Measurements from ENCODE around the gene SMARCE1.

Gene SMARCE1

GRCh38 chr17:40610359-40610758, 37.3 kb downstream of the SMARCE1 start:
- DNase-seq, result no peak
- H3K4me2 ChIP-seq (ENCODE audit: insufficient read depth, low read length), result no peak overlapping the region
- H3K27ac ChIP-seq (ENCODE audit: low read length), result no peak overlapping the region
- H4K20me1 ChIP-seq (ENCODE audit: insufficient read depth, low read length), result no peaks in the 10 kb centered on the region
- H2AFZ ChIP-seq (ENCODE audit: low read depth, low read length), result no peak overlapping the region
- H3K27me3 ChIP-seq (ENCODE audit: insufficient read depth, low read length, poor library complexity), result peaks cover 6% of the 10 kb centered on the region
- H3K9ac ChIP-seq (ENCODE audit: low read depth, low read length), result no peak overlapping the region
- no peaks in the 10 kb centered on the region for H3K9me3 ChIP-seq (ENCODE audit: insufficient read depth, low read length, severe bottlenecking)
- H3K79me2 ChIP-seq (ENCODE audit: insufficient read depth, low read length), result no peaks in the 10 kb centered on the region
- TF ChIP-seq EZH2 (IDR thresholded peaks at IDR 0.05; ENCODE audit: borderline replicate concordance, low read depth, low read length, severe bottlenecking), result no peak
- TF ChIP-seq, protein P1, sequence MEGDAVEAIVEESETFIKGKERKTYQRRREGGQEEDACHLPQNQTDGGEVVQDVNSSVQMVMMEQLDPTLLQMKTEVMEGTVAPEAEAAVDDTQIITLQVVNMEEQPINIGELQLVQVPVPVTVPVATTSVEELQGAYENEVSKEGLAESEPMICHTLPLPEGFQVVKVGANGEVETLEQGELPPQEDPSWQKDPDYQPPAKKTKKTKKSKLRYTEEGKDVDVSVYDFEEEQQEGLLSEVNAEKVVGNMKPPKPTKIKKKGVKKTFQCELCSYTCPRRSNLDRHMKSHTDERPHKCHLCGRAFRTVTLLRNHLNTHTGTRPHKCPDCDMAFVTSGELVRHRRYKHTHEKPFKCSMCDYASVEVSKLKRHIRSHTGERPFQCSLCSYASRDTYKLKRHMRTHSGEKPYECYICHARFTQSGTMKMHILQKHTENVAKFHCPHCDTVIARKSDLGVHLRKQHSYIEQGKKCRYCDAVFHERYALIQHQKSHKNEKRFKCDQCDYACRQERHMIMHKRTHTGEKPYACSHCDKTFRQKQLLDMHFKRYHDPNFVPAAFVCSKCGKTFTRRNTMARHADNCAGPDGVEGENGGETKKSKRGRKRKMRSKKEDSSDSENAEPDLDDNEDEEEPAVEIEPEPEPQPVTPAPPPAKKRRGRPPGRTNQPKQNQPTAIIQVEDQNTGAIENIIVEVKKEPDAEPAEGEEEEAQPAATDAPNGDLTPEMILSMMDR (IDR thresholded peaks at IDR 0.05; ENCODE audit: borderline replicate concordance, extremely low read depth, low read length, poor library complexity, severe bottlenecking), result no peak
- no peak overlapping the region for H3K4me3 ChIP-seq (ENCODE audit: low read depth in 1 of 2, low read length in 2 of 2)
- no peak for ATAC-seq (ENCODE audit: insufficient read depth, low read depth)
- H3K36me3 ChIP-seq (ENCODE audit: insufficient read depth, low read length), result no peaks in the 10 kb centered on the region
- no peaks in the 10 kb centered on the region for H3K4me1 ChIP-seq (ENCODE audit: insufficient read depth, low read length)

DNA sequence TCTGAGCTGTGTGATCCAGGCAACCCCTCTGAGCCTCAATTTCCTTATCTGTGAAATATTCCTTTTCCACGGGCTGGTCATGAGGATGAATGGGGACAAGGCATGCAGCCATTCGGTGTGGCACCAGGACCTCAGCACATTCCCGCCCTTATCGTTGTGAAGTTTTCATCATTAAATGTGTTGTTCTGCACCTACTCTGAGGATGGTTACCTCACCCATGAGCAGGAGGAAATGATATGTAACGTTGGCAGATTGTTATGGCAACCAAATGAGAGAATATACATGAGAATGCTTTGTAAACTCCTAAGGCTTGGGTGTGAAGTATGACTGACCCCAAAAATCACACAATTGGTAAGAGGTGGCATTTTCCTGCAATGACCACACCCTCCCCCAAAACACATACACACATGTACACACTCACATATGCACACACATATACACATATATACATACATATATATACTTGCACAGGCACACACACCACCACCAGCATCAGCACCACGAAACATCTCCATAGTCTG, 39.5 kb downstream of the SMARCE1 start:
- no peak overlapping the region for H3K27ac ChIP-seq (ENCODE audit: low read length)
- H3K4me3 ChIP-seq (ENCODE audit: low read depth in 1 of 2, low read length in 2 of 2), result no peak overlapping the region
- no peaks in the 10 kb centered on the region for H4K20me1 ChIP-seq (ENCODE audit: insufficient read depth, low read length)
- ATAC-seq (ENCODE audit: insufficient read depth, low read depth) (no peak), DNase-seq (no peak)
- peaks cover 1% of the 10 kb centered on the region for H3K27me3 ChIP-seq (ENCODE audit: insufficient read depth, low read length, poor library complexity)
- no peak for TF ChIP-seq EZH2 (IDR thresholded peaks at IDR 0.05; ENCODE audit: borderline replicate concordance, low read depth, low read length, severe bottlenecking)
- TF ChIP-seq, protein P1 (IDR thresholded peaks at IDR 0.05; ENCODE audit: borderline replicate concordance, extremely low read depth, low read length, poor library complexity, severe bottlenecking), result no peak
- H3K4me1 ChIP-seq (ENCODE audit: insufficient read depth, low read length), result no peaks in the 10 kb centered on the region
- H3K9me3 ChIP-seq (ENCODE audit: insufficient read depth, low read length, severe bottlenecking), result no peaks in the 10 kb centered on the region
- no peak overlapping the region for H3K9ac ChIP-seq (ENCODE audit: low read depth, low read length)
- no peaks in the 10 kb centered on the region for H3K36me3 ChIP-seq (ENCODE audit: insufficient read depth, low read length)
- H3K79me2 ChIP-seq (ENCODE audit: insufficient read depth, low read length), result no peaks in the 10 kb centered on the region
- no peak overlapping the region for H3K4me2 ChIP-seq (ENCODE audit: insufficient read depth, low read length)
- H2AFZ ChIP-seq (ENCODE audit: low read depth, low read length), result no peak overlapping the region

DNA sequence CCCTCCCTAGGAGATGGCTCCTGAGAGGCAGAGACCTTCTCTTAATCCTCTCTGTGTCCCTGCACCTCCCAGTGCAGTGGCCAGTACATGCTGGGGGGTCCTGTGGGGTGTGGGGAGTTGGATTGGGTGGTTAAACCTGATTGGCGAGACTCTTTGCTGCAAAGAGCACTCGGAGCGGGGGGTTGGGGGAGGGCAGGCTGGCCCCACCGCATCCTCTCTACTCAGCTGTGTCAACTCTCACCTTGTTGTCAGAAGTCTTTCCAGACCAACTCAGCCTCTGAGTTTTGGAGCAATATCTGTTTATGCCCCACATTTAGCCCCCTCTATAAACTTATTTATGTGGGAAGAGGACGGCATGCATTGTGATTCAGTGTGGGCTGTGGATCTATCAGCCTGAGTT, 40.0 kb downstream of the SMARCE1 start:
- Histone ChIP-seq H3K4me1 (ENCODE audit: insufficient read depth, low read length) (no peaks in the 10 kb centered on the region), H3K9ac (ENCODE audit: low read depth, low read length) (no peak overlapping the region), H3K9me3 (ENCODE audit: insufficient read depth, low read length, severe bottlenecking) (no peaks in the 10 kb centered on the region), H3K27me3 (ENCODE audit: insufficient read depth, low read length, poor library complexity) (no peaks in the 10 kb centered on the region), H3K79me2 (ENCODE audit: insufficient read depth, low read length) (no peaks in the 10 kb centered on the region), H3K27ac (ENCODE audit: low read length) (no peak overlapping the region), H2AFZ (ENCODE audit: low read depth, low read length) (no peak overlapping the region), H3K4me2 (ENCODE audit: insufficient read depth, low read length) (no peak overlapping the region), H3K36me3 (ENCODE audit: insufficient read depth, low read length) (no peaks in the 10 kb centered on the region), H3K4me3 (ENCODE audit: low read depth in 1 of 2, low read length in 2 of 2) (no peak overlapping the region), H4K20me1 (ENCODE audit: insufficient read depth, low read length) (no peaks in the 10 kb centered on the region)
- ATAC-seq (ENCODE audit: insufficient read depth, low read depth), result no peak
- no peak for DNase-seq
- no peak for TF ChIP-seq EZH2 (IDR thresholded peaks at IDR 0.05; ENCODE audit: borderline replicate concordance, low read depth, low read length, severe bottlenecking)
- TF ChIP-seq, protein P1 (IDR thresholded peaks at IDR 0.05; ENCODE audit: borderline replicate concordance, extremely low read depth, low read length, poor library complexity, severe bottlenecking), result no peak
